GM19397 (cell line): Measurements from ENCODE around the gene OR2H2.

ENCODE experiments used
- ATAC-seq: cut with Tn5 transposase; IDR thresholded peaks from one replicate; pipeline ENCODE4 v1.9.1; 2021; ENCODE audit warnings: mild to moderate bottlenecking, moderate library complexity; ENCODE audit not compliant: unreplicated experiment

Gene OR2H2

GRCh38 chr6:29590218-29590808, 5.4 kb downstream of the OR2H2 start:
- ATAC-seq = no peak

GRCh38 chr6:29591677-29592076, 6.8 kb downstream of the OR2H2 start:
- no peak for ATAC-seq

DNA sequence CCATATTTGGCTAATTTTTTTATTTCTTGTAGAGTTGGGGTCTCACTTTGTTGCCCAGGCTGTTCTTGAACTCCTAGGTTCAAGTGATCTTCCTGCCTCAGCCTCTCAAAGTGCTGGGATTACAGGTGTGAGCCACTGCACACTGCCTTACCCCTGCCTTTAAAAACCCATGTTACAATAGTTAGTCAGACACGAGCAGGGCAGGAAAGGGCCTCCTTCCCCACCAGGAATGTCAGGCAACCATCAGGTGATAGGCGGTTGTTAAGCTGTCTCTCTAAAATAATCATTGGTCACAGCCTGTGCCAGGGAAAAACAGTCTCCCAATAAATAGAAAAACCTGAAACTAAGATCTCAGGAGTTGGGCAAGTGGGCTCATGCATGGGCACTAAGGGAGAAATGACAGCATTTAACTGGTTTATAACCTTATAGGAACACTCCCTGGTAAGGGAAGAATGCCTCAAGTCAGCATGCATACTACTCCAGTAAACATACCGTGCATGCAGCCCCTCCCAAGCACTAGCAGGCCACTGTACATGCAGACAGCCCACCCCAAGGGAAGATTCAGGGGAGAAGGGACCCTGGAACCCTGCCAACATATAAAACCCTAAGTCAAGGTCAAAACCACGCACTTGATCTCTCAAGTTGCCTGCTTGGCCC, 8.4 kb downstream of the OR2H2 start:
- no peak for ATAC-seq

- no peak for ATAC-seq
Measured at GRCh38 chr6:29596381-29596900, 11.5 kb downstream of the OR2H2 start.

- ATAC-seq = no peak
Measured at GRCh38 chr6:29597184-29597583, 12.3 kb downstream of the OR2H2 start.

DNA sequence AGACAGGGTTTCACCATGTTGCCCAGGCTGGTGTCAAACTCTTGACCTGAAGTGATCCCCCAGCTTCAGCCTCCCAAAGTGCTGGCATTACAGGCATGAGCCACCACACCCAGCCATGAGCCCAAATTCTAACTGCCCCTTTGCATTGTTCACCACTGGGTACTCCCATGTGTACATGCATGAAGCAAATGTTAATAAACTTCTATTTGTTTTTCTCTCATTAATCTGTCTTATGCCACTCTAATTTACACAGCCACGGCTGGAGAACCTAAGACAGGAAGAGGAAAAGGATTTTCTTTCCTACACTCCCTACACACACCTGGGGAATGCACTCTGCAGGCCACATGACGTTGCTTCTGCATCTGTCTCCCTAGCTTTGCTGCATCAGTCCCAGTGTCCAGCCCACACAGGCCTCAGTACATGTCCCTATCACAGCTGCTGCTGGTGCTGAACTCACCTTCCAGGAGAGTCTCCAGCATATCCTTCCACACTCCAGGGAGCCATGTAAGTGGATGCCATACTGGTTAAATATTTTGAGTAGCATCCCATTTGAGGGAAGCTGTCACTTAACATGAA, 13.3 kb downstream of the OR2H2 start:
- no peak for ATAC-seq

DNA sequence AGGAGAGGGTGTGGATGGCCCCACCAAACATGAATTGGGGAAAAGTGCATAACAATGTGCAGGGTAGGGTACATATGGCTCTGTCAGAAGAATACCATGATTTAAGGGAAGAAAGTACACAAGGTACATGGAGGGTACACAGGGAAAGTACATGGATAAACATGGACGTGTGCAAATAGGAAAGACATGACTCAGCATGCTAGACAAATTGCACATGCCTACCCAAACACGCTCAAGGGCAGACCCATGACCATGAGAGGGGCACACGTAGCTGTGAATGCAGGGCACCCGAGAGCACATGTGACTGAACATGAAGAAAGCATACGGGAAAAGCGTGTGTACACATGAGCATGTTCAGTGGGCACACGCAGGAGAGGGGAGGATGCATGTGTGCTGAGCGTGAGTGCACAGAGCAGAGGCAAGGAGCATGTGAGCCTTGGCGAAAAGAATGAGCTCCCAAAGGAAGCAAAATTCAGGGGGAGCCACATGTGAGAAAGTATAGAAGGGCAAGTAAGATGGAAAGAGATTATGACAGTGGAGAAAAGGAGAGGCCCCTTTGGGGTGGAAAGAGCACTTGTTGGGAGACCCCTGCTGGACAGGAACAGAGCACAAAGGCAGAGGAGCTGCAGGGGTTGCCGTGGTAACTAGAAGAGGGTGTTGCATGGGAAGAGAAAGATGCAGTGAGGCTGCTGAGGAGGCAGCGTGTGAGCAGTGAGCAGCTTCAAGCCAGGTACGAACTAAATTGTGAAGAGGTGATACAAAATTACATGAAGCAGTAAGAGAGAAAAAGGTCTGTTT, 17.8 kb downstream of the OR2H2 start:
- no peak for ATAC-seq

GRCh38 chr6:29603456-29603855, 18.5 kb downstream of the OR2H2 start:
- ATAC-seq = no peak

DNA sequence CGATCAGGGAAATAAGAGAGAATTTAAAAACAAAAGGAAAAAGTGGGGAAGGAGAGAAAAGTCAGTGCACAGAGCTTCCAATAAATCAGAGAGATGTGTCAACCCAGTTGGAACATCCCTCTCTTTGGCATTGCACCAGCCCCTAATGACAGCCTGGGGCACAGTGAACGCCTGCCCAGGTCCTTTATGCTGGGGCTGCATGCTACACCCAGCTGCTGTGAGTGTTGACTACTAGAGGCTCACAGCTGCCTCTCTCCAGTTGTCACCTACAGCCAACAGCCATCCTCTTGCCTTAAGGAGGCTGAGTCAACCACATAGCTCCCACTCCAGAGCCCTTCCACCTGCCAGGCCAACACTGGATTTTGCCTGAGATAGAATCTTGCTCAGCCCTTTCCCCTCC, 19.0 kb downstream of the OR2H2 start:
- no peak for ATAC-seq

GRCh38 chr6:29608131-29608530, 23.2 kb downstream of the OR2H2 start:
- ATAC-seq = no peak

DNA sequence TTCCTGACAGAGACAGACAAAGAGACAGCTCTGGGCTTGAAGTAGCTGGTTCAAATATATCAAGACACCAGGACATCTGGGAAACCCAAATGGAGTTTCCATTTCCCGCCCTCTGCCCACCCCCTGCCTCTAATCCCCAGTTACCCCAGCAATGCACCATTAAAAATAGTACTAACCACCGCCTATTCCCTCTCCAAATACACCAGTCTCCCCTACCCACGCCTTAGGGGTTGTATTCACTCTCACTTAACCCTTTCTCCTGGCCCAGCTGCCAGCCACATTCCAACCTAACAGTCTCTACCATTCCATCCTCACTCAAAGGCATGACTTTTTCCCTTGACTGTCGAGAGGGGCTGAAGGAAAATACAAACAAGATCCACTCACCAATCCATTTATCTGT, 25.6 kb downstream of the OR2H2 start:
- no peak for ATAC-seq

- no peak for ATAC-seq
Measured at GRCh38 chr6:29611426-29611825, 26.5 kb downstream of the OR2H2 start.

GRCh38 chr6:29617782-29618554, 33.0 kb downstream of the OR2H2 start:
- ATAC-seq = no peak

- no peak for ATAC-seq
Measured at GRCh38 chr6:29619578-29620160, 34.7 kb downstream of the OR2H2 start.

DNA sequence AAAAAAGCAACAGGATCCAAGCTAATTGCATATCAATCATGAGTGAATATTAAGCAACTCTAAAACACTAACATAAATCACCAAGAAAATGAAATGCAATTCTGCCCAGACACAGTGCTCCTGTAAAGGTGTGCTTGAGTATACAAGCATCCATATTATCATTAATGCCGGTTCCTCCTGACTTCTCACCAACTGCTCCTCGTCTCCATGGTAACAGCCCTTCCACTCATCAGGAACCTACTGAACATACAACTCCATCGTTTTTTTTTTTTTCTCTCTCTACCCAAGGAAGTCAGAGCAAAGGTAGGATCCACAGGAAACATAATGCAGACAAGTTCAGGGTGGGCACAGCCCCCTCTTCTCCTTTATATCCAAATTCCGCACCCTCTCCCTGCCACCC, 35.7 kb downstream of the OR2H2 start:
- no peak for ATAC-seq

GRCh38 chr6:29624520-29624961, 39.6 kb downstream of the OR2H2 start:
- no peak for ATAC-seq

GRCh38 chr6:29625337-29625930, 40.5 kb downstream of the OR2H2 start:
- ATAC-seq = no peak

DNA sequence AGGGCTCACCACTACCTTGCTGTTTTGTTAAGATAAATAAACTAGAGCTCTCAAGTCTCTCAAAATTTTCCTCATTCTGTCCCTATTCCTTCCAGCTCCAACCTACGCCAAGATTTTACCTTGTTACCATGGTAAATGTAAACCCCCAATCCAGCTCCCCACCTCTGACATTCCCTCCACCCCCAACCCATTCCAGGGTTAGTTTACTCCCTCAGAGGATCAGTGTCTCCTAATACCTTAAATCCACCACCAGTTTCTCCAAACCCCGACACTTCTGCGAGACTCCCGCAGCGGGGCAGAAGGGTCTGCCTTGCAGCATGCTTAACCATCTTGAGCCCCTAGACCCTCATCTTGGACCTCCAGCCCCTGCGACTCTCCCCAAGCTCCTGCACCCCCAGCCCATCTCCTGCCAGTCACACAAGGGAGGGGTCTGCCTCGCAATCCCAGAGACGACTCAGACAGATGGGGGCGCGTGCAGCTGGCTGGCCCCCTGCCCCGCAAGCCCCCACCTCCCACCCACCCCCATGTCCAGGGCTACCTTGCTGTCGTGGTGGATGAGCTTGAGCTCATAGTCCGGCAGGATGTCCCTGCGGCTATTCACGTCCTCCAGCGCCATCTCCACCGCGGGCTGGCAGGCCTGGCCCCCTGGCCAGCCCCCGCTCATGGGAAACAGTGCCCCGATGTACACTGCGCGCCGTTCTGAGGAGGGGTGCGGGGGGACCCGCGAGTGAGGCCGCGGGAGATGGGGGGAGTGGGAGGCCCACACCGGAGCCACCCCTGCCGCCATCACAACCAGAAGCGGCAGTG, 42.2 kb downstream of the OR2H2 start:
- no peak for ATAC-seq

GRCh38 chr6:29627755-29628418, 43.0 kb downstream of the OR2H2 start:
- ATAC-seq = no peak
